ENCODE data around the gene UXT. TPM values are rescaled to one million over a fixed set of nuclear protein-coding genes. Genes with fewer than 3 reads are reported as not detected.
A peak's percentile ranks its signal among the peaks of the same experiment; 100 is the strongest.

The UXT gene
- total and polyA plus RNA-seq, 9 of the 15 experiments (the other 6 are each of a cell fraction or from before 2014, with no cell fraction given): 141 to 300 (median 204) TPM

DNA sequence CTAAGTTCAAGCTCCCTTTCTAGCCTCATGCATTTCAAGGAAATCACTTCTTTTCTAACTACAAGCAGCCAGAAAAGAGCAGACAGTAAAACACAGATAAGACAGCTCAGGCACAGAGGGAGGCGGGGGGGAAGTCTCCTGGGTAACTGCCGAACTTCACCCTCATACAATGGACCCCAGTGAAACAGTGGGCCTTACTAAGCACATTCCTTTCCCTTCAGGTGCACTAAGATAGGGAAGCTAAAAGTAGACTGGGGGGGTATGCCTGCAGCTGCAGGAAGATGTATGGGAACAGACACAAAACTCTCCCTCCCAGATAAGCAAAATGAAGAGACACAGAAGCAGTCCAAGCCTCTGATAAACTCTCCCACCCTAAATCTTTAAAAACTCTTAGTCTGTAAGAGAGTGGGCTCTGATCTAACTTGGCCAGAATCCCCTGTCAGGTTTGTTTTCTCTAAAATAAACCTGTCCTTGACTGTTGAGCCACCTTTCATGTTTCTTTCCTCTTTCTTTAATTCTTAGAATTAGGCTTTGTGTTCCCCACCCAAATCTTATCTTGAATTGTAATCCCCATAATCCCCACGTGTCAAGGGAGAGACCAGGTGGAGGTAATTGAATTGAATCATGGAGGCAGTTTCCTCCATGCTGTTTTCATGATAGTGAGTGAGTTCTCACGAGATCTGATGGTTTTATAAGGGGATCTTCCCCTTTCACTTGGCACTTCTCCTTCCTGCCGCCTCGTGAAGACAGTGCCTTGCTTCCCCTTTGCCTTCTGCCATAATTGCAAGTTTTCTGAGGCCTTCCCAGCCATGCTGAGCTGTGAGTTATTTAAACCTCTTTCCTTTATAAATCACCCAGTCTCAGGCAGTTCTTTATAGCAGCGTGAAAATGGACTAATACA lies 17.2 kb upstream of the UXT start (continued):
- peak; percentile 61 for TF ChIP-seq RFX1 (IDR thresholded peaks at IDR 0.05)
- TF ChIP-seq CBX3 (IDR thresholded peaks at IDR 0.05; ENCODE audit: borderline replicate concordance in 1 of 2, low read length in 2 of 2): peak in 1 of 2 experiments; percentile 89; a peak in 2 of 3 replicates
- TF ChIP-seq POLR2AphosphoS5 (IDR thresholded peaks at IDR 0.05; ENCODE audit: control insufficient read depth, insufficient read depth, low read depth, low read length): peak; percentile 75
- 0 out of 2 replicates have a peak, but pooled peaks have one; percentile 16 for TF ChIP-seq EHMT2 (IDR thresholded peaks at IDR 0.05)
- TF ChIP-seq CBFA2T3 (IDR thresholded peaks at IDR 0.05): peak; percentile 97
- peak; percentile 76 for TF ChIP-seq GATA2 (CRISPR knock-in tag; IDR thresholded peaks at IDR 0.05)
- peak; percentile 32; the same call in 1 of the 2 replicates for TF ChIP-seq PHF21A (IDR thresholded peaks at IDR 0.05; ENCODE audit: borderline replicate concordance, low read depth)
- TF ChIP-seq KLF16 (IDR thresholded peaks at IDR 0.05): peak; percentile 84; the same call in 1 of the 2 replicates
- TF ChIP-seq SMARCA4 (IDR thresholded peaks at IDR 0.05): peak; percentile 74
- TF ChIP-seq, protein P1, sequence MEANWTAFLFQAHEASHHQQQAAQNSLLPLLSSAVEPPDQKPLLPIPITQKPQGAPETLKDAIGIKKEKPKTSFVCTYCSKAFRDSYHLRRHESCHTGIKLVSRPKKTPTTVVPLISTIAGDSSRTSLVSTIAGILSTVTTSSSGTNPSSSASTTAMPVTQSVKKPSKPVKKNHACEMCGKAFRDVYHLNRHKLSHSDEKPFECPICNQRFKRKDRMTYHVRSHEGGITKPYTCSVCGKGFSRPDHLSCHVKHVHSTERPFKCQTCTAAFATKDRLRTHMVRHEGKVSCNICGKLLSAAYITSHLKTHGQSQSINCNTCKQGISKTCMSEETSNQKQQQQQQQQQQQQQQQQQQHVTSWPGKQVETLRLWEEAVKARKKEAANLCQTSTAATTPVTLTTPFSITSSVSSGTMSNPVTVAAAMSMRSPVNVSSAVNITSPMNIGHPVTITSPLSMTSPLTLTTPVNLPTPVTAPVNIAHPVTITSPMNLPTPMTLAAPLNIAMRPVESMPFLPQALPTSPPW (CRISPR knock-in tag; IDR thresholded peaks at IDR 0.05): peak; percentile 68
- peak; percentile 82 for TF ChIP-seq ETV5 (CRISPR knock-in tag; IDR thresholded peaks at IDR 0.05; ENCODE audit: low read depth)
- TF ChIP-seq RCOR1 (IDR thresholded peaks at IDR 0.05; ENCODE audit: borderline replicate concordance in 1 of 2, low read depth in 2 of 2, low read length in 2 of 2): peak; percentile 63 to 74; a peak in 3 of 4 replicates
- TF ChIP-seq, protein P2, sequence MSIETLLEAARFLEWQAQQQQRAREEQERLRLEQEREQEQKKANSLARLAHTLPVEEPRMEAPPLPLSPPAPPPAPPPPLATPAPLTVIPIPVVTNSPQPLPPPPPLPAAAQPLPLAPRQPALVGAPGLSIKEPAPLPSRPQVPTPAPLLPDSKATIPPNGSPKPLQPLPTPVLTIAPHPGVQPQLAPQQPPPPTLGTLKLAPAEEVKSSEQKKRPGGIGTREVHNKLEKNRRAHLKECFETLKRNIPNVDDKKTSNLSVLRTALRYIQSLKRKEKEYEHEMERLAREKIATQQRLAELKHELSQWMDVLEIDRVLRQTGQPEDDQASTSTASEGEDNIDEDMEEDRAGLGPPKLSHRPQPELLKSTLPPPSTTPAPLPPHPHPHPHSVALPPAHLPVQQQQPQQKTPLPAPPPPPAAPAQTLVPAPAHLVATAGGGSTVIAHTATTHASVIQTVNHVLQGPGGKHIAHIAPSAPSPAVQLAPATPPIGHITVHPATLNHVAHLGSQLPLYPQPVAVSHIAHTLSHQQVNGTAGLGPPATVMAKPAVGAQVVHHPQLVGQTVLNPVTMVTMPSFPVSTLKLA (conservative IDR thresholded peaks at IDR 0.05): peak in 1 of 2 experiments; percentile 65; a peak in 1 of 4 replicates
- 0 out of 2 replicates have a peak, but pooled peaks have one; percentile 38 for TF ChIP-seq ZNF274 (IDR thresholded peaks at IDR 0.05; ENCODE audit: borderline replicate concordance, low read depth, low read length)
- TF ChIP-seq, protein P3, sequence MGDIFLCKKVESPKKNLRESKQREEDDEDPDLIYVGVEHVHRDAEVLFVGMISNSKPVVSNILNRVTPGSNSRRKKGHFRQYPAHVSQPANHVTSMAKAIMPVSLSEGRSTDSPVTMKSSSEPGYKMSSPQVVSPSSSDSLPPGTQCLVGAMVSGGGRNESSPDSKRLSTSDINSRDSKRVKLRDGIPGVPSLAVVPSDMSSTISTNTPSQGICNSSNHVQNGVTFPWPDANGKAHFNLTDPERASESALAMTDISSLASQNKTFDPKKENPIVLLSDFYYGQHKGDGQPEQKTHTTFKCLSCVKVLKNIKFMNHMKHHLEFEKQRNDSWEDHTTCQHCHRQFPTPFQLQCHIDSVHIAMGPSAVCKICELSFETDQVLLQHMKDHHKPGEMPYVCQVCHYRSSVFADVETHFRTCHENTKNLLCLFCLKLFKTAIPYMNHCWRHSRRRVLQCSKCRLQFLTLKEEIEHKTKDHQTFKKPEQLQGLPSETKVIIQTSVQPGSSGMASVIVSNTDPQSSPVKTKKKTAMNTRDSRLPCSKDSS (IDR thresholded peaks at IDR 0.05; ENCODE audit: low read depth, partially characterized antibody): peak; percentile 69
- peak; percentile 41; the same call in 1 of the 2 replicates for TF ChIP-seq HDAC2 (IDR thresholded peaks at IDR 0.05)
- TF ChIP-seq NONO (IDR thresholded peaks at IDR 0.05; ENCODE audit: low read depth in 2 of 2, low read length in 1 of 2): peak in 1 of 2 experiments; percentile 32; a peak in 1 of 4 replicates
- peak; percentile 57; the same call in 1 of the 2 replicates for TF ChIP-seq LEF1 (IDR thresholded peaks at IDR 0.05)
- peak; percentile 87; the same call in 1 of the 2 replicates for TF ChIP-seq TRIM28 (IDR thresholded peaks at IDR 0.05)
- peak; percentile 88 for TF ChIP-seq NFE2 (IDR thresholded peaks at IDR 0.05; ENCODE audit: low read depth)
- TF ChIP-seq, protein P4, sequence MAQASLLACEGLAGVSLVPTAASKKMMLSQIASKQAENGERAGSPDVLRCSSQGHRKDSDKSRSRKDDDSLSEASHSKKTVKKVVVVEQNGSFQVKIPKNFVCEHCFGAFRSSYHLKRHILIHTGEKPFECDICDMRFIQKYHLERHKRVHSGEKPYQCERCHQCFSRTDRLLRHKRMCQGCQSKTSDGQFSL (CRISPR knock-in tag; IDR thresholded peaks at IDR 0.05): peak; percentile 87
- TF ChIP-seq, protein P4 (tag; IDR thresholded peaks at IDR 0.05): peak in 1 of 2 experiments; percentile 29; a peak in 2 of 4 replicates
